ENCODE measurements around the gene KASH5.

DNA sequence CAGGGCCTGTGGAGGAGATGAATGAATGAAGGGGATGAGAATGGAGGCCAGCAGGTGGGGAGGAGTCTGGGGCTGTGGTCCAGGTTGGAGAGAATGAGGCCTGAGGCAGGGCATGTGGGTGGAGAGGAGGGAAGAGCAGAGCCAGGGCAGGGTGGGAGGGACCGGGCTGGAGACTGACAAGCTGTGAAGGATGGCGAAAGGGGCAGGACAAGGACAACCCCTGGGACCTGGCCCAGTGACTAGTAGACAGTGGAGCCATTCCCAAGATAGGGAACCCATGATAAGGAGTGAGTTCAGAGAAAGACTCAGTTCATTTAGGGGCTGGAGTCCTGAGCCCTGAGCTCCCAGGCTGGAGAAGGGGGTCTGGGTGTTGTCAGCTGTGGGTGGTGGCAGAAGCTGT lies 32.2 kb downstream of the KASH5 start:
- TF ChIP-seq, protein P1, sequence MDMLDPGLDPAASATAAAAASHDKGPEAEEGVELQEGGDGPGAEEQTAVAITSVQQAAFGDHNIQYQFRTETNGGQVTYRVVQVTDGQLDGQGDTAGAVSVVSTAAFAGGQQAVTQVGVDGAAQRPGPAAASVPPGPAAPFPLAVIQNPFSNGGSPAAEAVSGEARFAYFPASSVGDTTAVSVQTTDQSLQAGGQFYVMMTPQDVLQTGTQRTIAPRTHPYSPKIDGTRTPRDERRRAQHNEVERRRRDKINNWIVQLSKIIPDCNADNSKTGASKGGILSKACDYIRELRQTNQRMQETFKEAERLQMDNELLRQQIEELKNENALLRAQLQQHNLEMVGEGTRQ (IDR thresholded peaks at IDR 0.05; ENCODE audit: low read depth, low read length): no peak
- TF ChIP-seq, protein P2, sequence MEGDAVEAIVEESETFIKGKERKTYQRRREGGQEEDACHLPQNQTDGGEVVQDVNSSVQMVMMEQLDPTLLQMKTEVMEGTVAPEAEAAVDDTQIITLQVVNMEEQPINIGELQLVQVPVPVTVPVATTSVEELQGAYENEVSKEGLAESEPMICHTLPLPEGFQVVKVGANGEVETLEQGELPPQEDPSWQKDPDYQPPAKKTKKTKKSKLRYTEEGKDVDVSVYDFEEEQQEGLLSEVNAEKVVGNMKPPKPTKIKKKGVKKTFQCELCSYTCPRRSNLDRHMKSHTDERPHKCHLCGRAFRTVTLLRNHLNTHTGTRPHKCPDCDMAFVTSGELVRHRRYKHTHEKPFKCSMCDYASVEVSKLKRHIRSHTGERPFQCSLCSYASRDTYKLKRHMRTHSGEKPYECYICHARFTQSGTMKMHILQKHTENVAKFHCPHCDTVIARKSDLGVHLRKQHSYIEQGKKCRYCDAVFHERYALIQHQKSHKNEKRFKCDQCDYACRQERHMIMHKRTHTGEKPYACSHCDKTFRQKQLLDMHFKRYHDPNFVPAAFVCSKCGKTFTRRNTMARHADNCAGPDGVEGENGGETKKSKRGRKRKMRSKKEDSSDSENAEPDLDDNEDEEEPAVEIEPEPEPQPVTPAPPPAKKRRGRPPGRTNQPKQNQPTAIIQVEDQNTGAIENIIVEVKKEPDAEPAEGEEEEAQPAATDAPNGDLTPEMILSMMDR (conservative IDR thresholded peaks at IDR 0.05; ENCODE audit: low read depth, low read length): no peak
- TF ChIP-seq POLR2A (IDR thresholded peaks at IDR 0.05; ENCODE audit: low read depth, low read length): no peak
- no peak for TF ChIP-seq NFE2L2 (IDR thresholded peaks at IDR 0.05; ENCODE audit: low read depth, low read length)
- TF ChIP-seq RCOR1 (IDR thresholded peaks at IDR 0.05; ENCODE audit: insufficient replicate concordance, low read length): no peak
- TF ChIP-seq FOS (IDR thresholded peaks at IDR 0.05; ENCODE audit: low read depth, low read length): no peak
- TF ChIP-seq RFX5 (IDR thresholded peaks at IDR 0.05; ENCODE audit: low read depth, low read length): no peak
- no peak for TF ChIP-seq RAD21 (IDR thresholded peaks at IDR 0.05; ENCODE audit: low read length)
- TF ChIP-seq CEBPB (IDR thresholded peaks at IDR 0.05; ENCODE audit: low read depth, low read length): no peak

Data from IMR-90 (cell line).